HepG2 (cell line): ENCODE results near the gene ABCC1. TPM values are rescaled to one million over a fixed set of nuclear protein-coding genes. Genes with fewer than 3 reads are reported as not detected.

Experiments
- ATAC-seq: fragments of 200-7000 bp; cut with Tn5 transposase; 3 replicates; pipeline ENCODE4 v1.9.1; 2020; ENCODE audit warnings: mild to moderate bottlenecking, moderate library complexity
- BruUV-seq: library from RNA; stranded (reverse); fragments of 400-500 nt; replicated peaks from 2 replicates; lab custom pipeline; 2021; lab: Mats Ljungman, UMichigan
- CTCF ChIA-PET: fragments of 300-600 bp; formaldehyde crosslinking; extraction: SDS; loops from one replicate; lab custom pipeline; 2021; ENCODE audit warnings: low total read pairs, inconsistent platforms, low intra/inter-chr PET ratio; lab: Yijun Ruan, JAX
- POLR2A ChIA-PET: fragments of 350-600 bp; sonication (Branson Sonifier 250); formaldehyde crosslinking; loops from one replicate; lab custom pipeline; 2020; ENCODE audit warnings: antibody characterized with exemption, inconsistent platforms; lab: Yijun Ruan, JAX
- DNase-seq: peaks from one replicate; pipeline ENCODE4 v3.0.0-alpha.2; 2015; ENCODE audit warnings: low spot score
- FAIRE-seq: peaks from 3 replicates; lab custom pipeline; 2011; peaks lifted over from hg19 to GRCh38; lab: Jason Lieb, UNC
- H2AFZ ChIP-seq: one replicate; pipeline ENCODE4 v1.6.1; 2011; ENCODE audit warnings: low read length, inconsistent platforms
- H3K27ac ChIP-seq: fragments of 300-600 bp; 3 replicates; pipeline ENCODE4 v1.8.0; 2011; ENCODE audit warnings: mixed run types, mild to moderate bottlenecking, mixed read lengths, low read length, inconsistent platforms; ENCODE audit not compliant: insufficient read depth; ENCODE audit errors: extremely low read length
- H3K27me3 ChIP-seq, 2 experiments: fragments of 200-600 bp in 1 of 2; 2 replicates in 1 of 2; 3 replicates in 1 of 2; pipeline versions ENCODE4 v1.6.0 to v1.8.0; 2011; ENCODE audit warnings: low read length in 2 of 2, mild to moderate bottlenecking in 2 of 2, moderate library complexity in 2 of 2, inconsistent platforms in 1 of 2; ENCODE audit not compliant: insufficient read depth in 2 of 2, control insufficient read depth in 1 of 2
- H3K36me3 ChIP-seq, 2 experiments: fragments of 200-600 bp in 1 of 2; replicated peaks in 1 of 2; 2 replicates in 1 of 2; 3 replicates in 1 of 2; pipeline versions ENCODE4 v1.5.1 to v1.8.0; 2011; ENCODE audit warnings: low read length in 2 of 2, inconsistent platforms in 1 of 2; ENCODE audit not compliant: insufficient read depth in 2 of 2, control insufficient read depth in 1 of 2
- H3K4me1 ChIP-seq: 2 replicates; pipeline ENCODE4 v1.5.1; 2012; ENCODE audit warnings: low read length, inconsistent platforms; ENCODE audit not compliant: insufficient read depth
- H3K4me2 ChIP-seq: 2 replicates; pipeline ENCODE4 v1.6.0; 2011; ENCODE audit warnings: low read depth, low read length, inconsistent platforms
- H3K4me3 ChIP-seq, 3 experiments: fragments of 200-600 bp in 1 of 3; sonication (generic), shearing (Covaris generic) in 1 of 3; replicated peaks in 1 of 3; 2 replicates each; pipeline ENCODE4 v1.5.1; 2011 to 2016; ENCODE audit warnings: low read length in 3 of 3, inconsistent platforms in 2 of 3, low read depth in 2 of 3, mild to moderate bottlenecking in 2 of 3, control low read depth in 1 of 3, mixed read lengths in 1 of 3; ENCODE audit not compliant: insufficient read depth in 1 of 3
- H3K79me2 ChIP-seq: one replicate; pipeline ENCODE4 v1.6.1; 2011; ENCODE audit warnings: low read length, inconsistent platforms; ENCODE audit not compliant: insufficient read depth
- H3K9ac ChIP-seq: 2 replicates; pipeline ENCODE4 v1.6.0; 2011; ENCODE audit warnings: mild to moderate bottlenecking, low read depth, low read length, inconsistent platforms; ENCODE audit not compliant: insufficient read depth
- H3K9me3 ChIP-seq: 2 replicates; pipeline ENCODE4 v1.5.1; 2012; ENCODE audit warnings: mild to moderate bottlenecking, low read length
- H4K20me1 ChIP-seq: 2 replicates; pipeline ENCODE4 v1.6.0; 2011; ENCODE audit warnings: inconsistent platforms, mild to moderate bottlenecking, low read length, moderate library complexity; ENCODE audit not compliant: insufficient read depth
- AKAP8 ChIP-seq: sonication (generic); formaldehyde crosslinking; IDR thresholded peaks from 2 replicates; pipeline ENCODE4 v1.5.1; 2020; ENCODE audit warnings: mild to moderate bottlenecking, missing genetic modification reagents
- NCOR1 ChIP-seq: fragments of 200-600 bp; sonication (generic); IDR thresholded peaks from 2 replicates; pipeline ENCODE4 v1.7.0; 2017; ENCODE audit warnings: antibody characterized with exemption, low read length, borderline replicate concordance
- NFE2L2 ChIP-seq: fragments of 150-350 bp; IDR thresholded peaks from 2 replicates; pipeline ENCODE4 v1.6.1; 2014; ENCODE audit warnings: low read length
- SIX4 ChIP-seq: sonication (generic); formaldehyde crosslinking; IDR thresholded peaks from 2 replicates; pipeline ENCODE4 v1.4.0; 2020; ENCODE audit warnings: missing genetic modification reagents
- TBL1XR1 ChIP-seq: fragments of 150-350 bp; IDR thresholded peaks from 2 replicates; pipeline ENCODE4 v1.6.1; 2014; ENCODE audit warnings: borderline replicate concordance, low read length; ENCODE audit not compliant: partially characterized antibody
- ZBTB42 ChIP-seq: sonication (generic); formaldehyde crosslinking; IDR thresholded peaks from 2 replicates; pipeline ENCODE4 v1.5.0; 2020; ENCODE audit warnings: mild to moderate bottlenecking, missing genetic modification reagents
- ZNF225 ChIP-seq: sonication (generic); formaldehyde crosslinking; IDR thresholded peaks from 2 replicates; pipeline ENCODE4 v1.4.0; 2020; ENCODE audit warnings: mild to moderate bottlenecking, missing genetic modification reagents
- ZNF335 ChIP-seq: sonication (generic); formaldehyde crosslinking; IDR thresholded peaks from 2 replicates; pipeline ENCODE4 v1.4.0; 2020; ENCODE audit warnings: missing genetic modification reagents
- ZSCAN31 ChIP-seq: sonication (generic); formaldehyde crosslinking; IDR thresholded peaks from 2 replicates; pipeline ENCODE4 v1.5.0; 2020; ENCODE audit warnings: low read depth, mild to moderate bottlenecking, missing genetic modification reagents
- WGBS: methylation state at CpG from one replicate; pipeline ENCODE4 v1.1.6; 2017; ENCODE audit warnings: low lambda C conversion rate; 5-methylcytosine and 5-hydroxymethylcytosine counted together
- in situ Hi-C: cut with HindIII; loops from 2 replicates; pipeline ENCODE4 v1.10.0; 2017; ENCODE audit warnings: low pct_unique_long_range_greater_than_20kb; ENCODE audit not compliant: extremely low pct_ligation_motif_present
- intact Hi-C: fragments of 100-400 bp; cut with micrococcal nuclease; formaldehyde crosslinking; loops from one replicate; pipeline ENCODE4 v1.10.0; 2022; ENCODE audit not compliant: unreplicated experiment
- polyA plus RNA-seq, 8 experiments: library from polyadenylated mRNA; depleted of rRNA in 3 of 8; stranded (reverse) in 7 of 8; unstranded in 1 of 8; fragments of >200 nt; fragmentation: Illumina TruSeq in 4 of 8; extraction: Trizol in 4 of 8; gene quantifications; 2 replicates each; pipeline versions ENCODE4 v1.2.1 to v1.2.3, GENCODE V29; 2011 to 2016; ENCODE audit warnings: low read depth in 4 of 8, missing spikeins in 1 of 8, mixed read lengths in 1 of 8; ENCODE audit not compliant: insufficient read depth in 1 of 8
- total RNA-seq, 5 experiments: library from RNA; depleted of rRNA; stranded (reverse); fragments of >200 nt; fragmentation: Illumina TruSeq; extraction: Trizol; gene quantifications; 2 replicates each; pipeline ENCODE4 v1.2.3, GENCODE V29; 2016; ENCODE audit warnings: low read depth in 1 of 5
- TF ChIP-seq, protein P1 (sequence below): sonication (generic); formaldehyde crosslinking; IDR thresholded peaks from 2 replicates; pipeline ENCODE4 v1.5.1; 2020; ENCODE audit warnings: mild to moderate bottlenecking, missing genetic modification reagents, moderate library complexity
- TF ChIP-seq, protein P2 (sequence below): sonication (generic); formaldehyde crosslinking; IDR thresholded peaks from 2 replicates; pipeline ENCODE4 v1.8.0; 2022; ENCODE audit warnings: missing genetic modification reagents, mild to moderate bottlenecking, inconsistent platforms, borderline replicate concordance

ABCC1 gene
- total and polyA plus RNA-seq, 2 of the 13 experiments (the other 11 are each of a cell fraction or from before 2014, with no cell fraction given): 13.0 to 30.6 TPM

DNA sequence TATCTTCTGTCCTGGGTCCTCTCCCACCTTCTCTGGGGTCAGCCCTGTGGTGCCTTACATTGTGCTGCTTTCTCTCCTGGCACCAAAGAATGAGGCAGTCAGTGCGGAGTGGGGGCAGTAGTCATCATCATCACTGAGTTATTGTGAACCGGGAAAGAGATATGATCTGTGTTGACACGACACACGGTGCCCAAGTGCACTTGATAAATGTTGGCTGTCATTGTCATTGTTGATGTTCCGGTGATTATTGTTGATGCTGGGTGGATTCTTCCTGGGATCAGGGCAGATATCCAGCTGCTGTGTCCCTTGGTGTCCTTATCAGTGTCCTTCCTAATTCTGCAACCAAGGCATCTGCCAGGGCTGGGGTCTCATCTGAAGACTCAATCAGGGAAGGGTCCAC, 152.2 kb downstream of the ABCC1 start:
- Histone ChIP-seq H3K36me3 (peaks cover 31 to 69% of the 10 kb centered on the region in 2 experiments), H2AFZ (no peak overlapping the region), H3K27me3 (no peaks in the 10 kb centered on the region), H3K4me3 (no peak overlapping the region), H4K20me1 (no peaks in the 10 kb centered on the region), H3K4me2 (no peak overlapping the region), H3K9me3 (no peaks in the 10 kb centered on the region), H3K79me2 (no peaks in the 10 kb centered on the region), H3K4me1 (no peaks in the 10 kb centered on the region), H3K9ac (no peak overlapping the region), H3K27ac (no peak overlapping the region)
- in situ Hi-C loops (no loop called here), intact Hi-C loops (no loop called here)
- FAIRE-seq (no peak), ATAC-seq (no peak), DNase-seq (no peak)
- no TSS peak for BruUV-seq
- WGBS: 99% methylated on average over 5 of the region's 5 CpGs
- POLR2A ChIA-PET: no interaction called here
- CTCF ChIA-PET: no interaction called here
- TF ChIP-seq, protein P1, sequence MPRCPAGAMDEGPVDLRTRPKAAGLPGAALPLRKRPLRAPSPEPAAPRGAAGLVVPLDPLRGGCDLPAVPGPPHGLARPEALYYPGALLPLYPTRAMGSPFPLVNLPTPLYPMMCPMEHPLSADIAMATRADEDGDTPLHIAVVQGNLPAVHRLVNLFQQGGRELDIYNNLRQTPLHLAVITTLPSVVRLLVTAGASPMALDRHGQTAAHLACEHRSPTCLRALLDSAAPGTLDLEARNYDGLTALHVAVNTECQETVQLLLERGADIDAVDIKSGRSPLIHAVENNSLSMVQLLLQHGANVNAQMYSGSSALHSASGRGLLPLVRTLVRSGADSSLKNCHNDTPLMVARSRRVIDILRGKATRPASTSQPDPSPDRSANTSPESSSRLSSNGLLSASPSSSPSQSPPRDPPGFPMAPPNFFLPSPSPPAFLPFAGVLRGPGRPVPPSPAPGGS (CRISPR knock-in tag): no peak
- no peak for TF ChIP-seq ZSCAN31
- TF ChIP-seq NFE2L2: no peak
- no peak for TF ChIP-seq SIX4 (CRISPR knock-in tag)
- TF ChIP-seq ZBTB42 (CRISPR knock-in tag): no peak
- TF ChIP-seq ZNF225 (CRISPR knock-in tag): no peak
- no peak for TF ChIP-seq AKAP8 (CRISPR knock-in tag)
- TF ChIP-seq ZNF335 (CRISPR knock-in tag): no peak
- TF ChIP-seq, protein P2, sequence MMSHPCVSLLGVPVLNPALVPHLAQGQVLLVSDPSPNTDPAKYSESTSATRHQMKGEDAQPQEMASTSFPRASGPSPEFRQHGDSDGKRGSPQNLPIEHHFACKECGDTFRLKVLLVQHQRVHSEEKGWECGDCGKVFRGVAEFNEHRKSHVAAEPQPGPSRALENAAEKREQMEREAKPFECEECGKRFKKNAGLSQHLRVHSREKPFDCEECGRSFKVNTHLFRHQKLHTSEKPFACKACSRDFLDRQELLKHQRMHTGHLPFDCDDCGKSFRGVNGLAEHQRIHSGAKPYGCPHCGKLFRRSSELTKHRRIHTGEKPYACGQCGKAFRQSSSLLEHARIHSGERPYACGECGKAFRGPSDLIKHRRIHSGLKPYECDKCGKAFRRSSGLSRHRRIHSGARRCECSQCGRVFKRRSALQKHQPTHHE (CRISPR knock-in tag): no peak
- no peak for TF ChIP-seq NCOR1
- no peak for TF ChIP-seq TBL1XR1
